NCI-H2196 treated with DMSO at 0.1 percent for 48 hours (cell line): ENCODE results near the gene OCIAD2.
"Not testable (repeated sequence)": the region's sequence is repeated elsewhere in the genome, so short reads cannot be mapped to it uniquely, and the experiment has no call there.

Experiments
- DNase-seq: peaks from one replicate; lab custom pipeline; 2025; ENCODE audit not compliant: unreplicated experiment; lab: John Stamatoyannopoulos, UW

OCIAD2 gene

GRCh38 chr4:48906206-48907173, at the start of gene OCIAD2:
TSS of gene OCIAD2 (minus strand) at chr4:48906774. CDS start at chr4:48904549, 2,225 bp downstream.
- DNase-seq = peak; percentile 89

- DNase-seq = no peak
Measured at GRCh38 chr4:48954314-48954713, 47.7 kb upstream of the OCIAD2 start.

GRCh38 chr4:48949518-48950219, 43.1 kb upstream of the OCIAD2 start:
- no peak for DNase-seq

GRCh38 chr4:48949086-48949485, 42.5 kb upstream of the OCIAD2 start:
- DNase-seq = no peak

GRCh38 chr4:48947731-48948130, 41.2 kb upstream of the OCIAD2 start:
- DNase-seq = no peak

GRCh38 chr4:48945981-48946380, 39.4 kb upstream of the OCIAD2 start:
- no peak for DNase-seq

- DNase-seq = no peak
Measured at GRCh38 chr4:48944756-48945241, 38.2 kb upstream of the OCIAD2 start.

- DNase-seq = no peak
Measured at GRCh38 chr4:48944252-48944651, 37.7 kb upstream of the OCIAD2 start.

GRCh38 chr4:48943387-48943786, 36.8 kb upstream of the OCIAD2 start:
- DNase-seq = no peak

- peak; percentile 35 for DNase-seq
Measured at GRCh38 chr4:48939785-48940184, 33.2 kb upstream of the OCIAD2 start.

GRCh38 chr4:48938831-48939230, 32.3 kb upstream of the OCIAD2 start:
- no peak for DNase-seq

- DNase-seq = no peak
Measured at GRCh38 chr4:48937033-48937432, 30.5 kb upstream of the OCIAD2 start.

GRCh38 chr4:48931459-48931858, 24.9 kb upstream of the OCIAD2 start:
- DNase-seq = no peak

- DNase-seq = no peak
Measured at GRCh38 chr4:48930654-48931053, 24.1 kb upstream of the OCIAD2 start.

GRCh38 chr4:48924416-48924815, 17.8 kb upstream of the OCIAD2 start:
- no peak for DNase-seq

GRCh38 chr4:48923065-48923464, 16.5 kb upstream of the OCIAD2 start:
- DNase-seq = not testable (repeated sequence)

GRCh38 chr4:48914311-48914710, 7.7 kb upstream of the OCIAD2 start:
- DNase-seq = no peak

GRCh38 chr4:48913346-48913745, 6.8 kb upstream of the OCIAD2 start:
- DNase-seq = no peak

GRCh38 chr4:48912349-48912748, 5.8 kb upstream of the OCIAD2 start:
- no peak for DNase-seq

- no peak for DNase-seq
Measured at GRCh38 chr4:48910511-48910910, 3.9 kb upstream of the OCIAD2 start.

GRCh38 chr4:48909697-48910096, 3.1 kb upstream of the OCIAD2 start:
- no peak for DNase-seq

- DNase-seq = no peak
Measured at GRCh38 chr4:48908687-48909086, 2.1 kb upstream of the OCIAD2 start.
